GM12891 (cell line): ENCODE data around the gene MAPK4.

Source experiments
- PAX5 ChIP-seq: IDR thresholded peaks from 2 replicates; pipeline ENCODE4 v1.6.1; 2011; ENCODE audit warnings: low read length, moderate library complexity, mild to moderate bottlenecking; ENCODE audit not compliant: insufficient read depth, severe bottlenecking
- POLR2A ChIP-seq: IDR thresholded peaks from 2 replicates; pipeline ENCODE4 v1.6.1; 2011; ENCODE audit warnings: low read depth, low read length, control low read depth
- POLR2AphosphoS5 ChIP-seq: IDR thresholded peaks from 2 replicates; pipeline ENCODE4 v1.6.1; 2011; ENCODE audit warnings: low read depth, low read length, control low read depth
- POU2F2 ChIP-seq: IDR thresholded peaks from 2 replicates; pipeline ENCODE4 v1.6.1; 2011; ENCODE audit warnings: low read depth, mild to moderate bottlenecking, control low read depth, low read length, moderate library complexity
- SPI1 ChIP-seq: IDR thresholded peaks from 2 replicates; pipeline ENCODE4 v1.6.1; 2011; ENCODE audit warnings: low read depth, low read length, control low read depth
- TAF1 ChIP-seq: IDR thresholded peaks from 2 replicates; pipeline ENCODE4 v1.6.1; 2011; ENCODE audit warnings: low read depth, low read length, control low read depth

DNA sequence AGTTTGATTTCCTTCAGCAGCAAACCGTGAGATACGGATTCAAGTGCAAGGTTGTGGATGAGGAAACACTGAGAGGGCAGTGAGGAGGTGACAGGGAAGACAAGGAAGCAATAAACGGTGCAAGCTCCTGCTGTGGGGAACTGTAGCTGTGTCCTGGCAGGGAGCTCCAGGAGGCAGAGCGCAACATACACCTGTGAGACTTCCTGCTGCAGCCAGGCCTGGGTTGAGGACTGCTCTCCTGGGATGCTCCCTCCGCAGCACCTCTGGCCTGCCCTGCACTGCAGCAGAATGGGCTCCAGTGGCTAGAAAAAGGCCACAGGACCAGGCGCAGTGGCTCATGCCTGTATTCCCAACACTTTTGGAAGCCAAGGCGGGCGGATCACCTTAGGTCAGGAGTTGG, 174.5 kb downstream of the MAPK4 start:
- TF ChIP-seq POLR2A = no peak
- no peak for TF ChIP-seq POLR2AphosphoS5
- TF ChIP-seq PAX5 = no peak
- TF ChIP-seq TAF1 = no peak
- TF ChIP-seq SPI1 = no peak
- no peak for TF ChIP-seq POU2F2
